GM19025 (cell line): ENCODE measurements around the gene CNBP.
"Not testable (repeated sequence)": the region's sequence is repeated elsewhere in the genome, so short reads cannot be mapped to it uniquely, and the experiment has no call there.

Source experiments
- ATAC-seq: cut with Tn5 transposase; IDR thresholded peaks from one replicate; pipeline ENCODE4 v1.9.1; 2021; ENCODE audit warnings: mild to moderate bottlenecking, low read depth, moderate library complexity; ENCODE audit not compliant: unreplicated experiment

Gene CNBP

GRCh38 chr3:129183569-129184395, at the start of gene CNBP:
CNBP (minus strand) TSS chr3:129183896; CDS start chr3:129171757, 12,139 bp downstream.
- ATAC-seq = peak; percentile 98

GRCh38 chr3:129231331-129232119, 47.8 kb upstream of the CNBP start:
- no peak for ATAC-seq

GRCh38 chr3:129230311-129231019, 46.8 kb upstream of the CNBP start:
- no peak for ATAC-seq

GRCh38 chr3:129228891-129229585, 45.3 kb upstream of the CNBP start:
- ATAC-seq = no peak

DNA sequence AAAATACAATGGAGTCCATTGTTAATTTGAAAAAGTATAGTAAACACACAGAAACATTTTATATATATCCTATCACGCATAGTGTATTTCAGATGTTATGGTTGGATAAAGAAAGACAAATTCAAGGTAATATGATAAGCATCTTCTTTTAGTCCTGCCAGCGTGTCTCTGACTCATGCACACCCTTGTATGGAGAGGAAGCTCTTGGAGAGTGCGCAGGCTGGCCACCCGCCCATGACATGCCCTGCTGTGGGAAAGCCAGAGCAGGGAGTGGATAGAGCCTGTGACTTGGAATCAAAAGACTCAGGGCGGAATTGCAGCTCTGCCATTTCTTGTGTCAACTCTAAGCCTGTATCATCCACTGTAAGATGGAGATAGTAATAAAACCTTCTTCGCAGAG, 42.7 kb upstream of the CNBP start:
- no peak for ATAC-seq

- ATAC-seq = no peak
These were observed 41.3 kb upstream of the CNBP start for GRCh38 chr3:129224984-129225393.

- not testable (repeated sequence) for ATAC-seq
These were observed 40.7 kb upstream of the CNBP start for GRCh38 chr3:129224387-129224786.

DNA sequence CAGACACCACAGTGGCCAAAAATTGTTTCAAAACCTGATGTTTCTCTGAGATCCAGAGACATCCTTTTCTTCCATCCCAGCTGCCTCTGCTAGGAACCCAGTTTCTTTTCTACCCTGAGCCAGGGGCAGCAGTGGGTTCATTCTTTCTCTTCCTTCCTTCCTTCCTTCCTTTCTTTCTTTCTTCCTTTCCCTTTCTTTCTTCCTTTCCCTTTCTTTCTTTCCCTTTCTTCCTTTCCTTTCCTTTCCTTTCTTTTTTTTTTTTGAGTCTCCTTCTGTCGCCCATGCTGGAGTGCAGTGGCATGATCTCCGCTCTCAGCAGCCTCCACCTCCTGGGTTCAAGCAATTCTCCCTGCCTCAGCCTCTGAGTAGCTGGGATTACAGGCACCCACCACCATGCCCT, 35.0 kb upstream of the CNBP start:
- no peak for ATAC-seq

- no peak for ATAC-seq
These were observed 29.5 kb upstream of the CNBP start for GRCh38 chr3:129213238-129213637.

GRCh38 chr3:129211772-129212171, 28.1 kb upstream of the CNBP start:
- ATAC-seq = no peak

DNA sequence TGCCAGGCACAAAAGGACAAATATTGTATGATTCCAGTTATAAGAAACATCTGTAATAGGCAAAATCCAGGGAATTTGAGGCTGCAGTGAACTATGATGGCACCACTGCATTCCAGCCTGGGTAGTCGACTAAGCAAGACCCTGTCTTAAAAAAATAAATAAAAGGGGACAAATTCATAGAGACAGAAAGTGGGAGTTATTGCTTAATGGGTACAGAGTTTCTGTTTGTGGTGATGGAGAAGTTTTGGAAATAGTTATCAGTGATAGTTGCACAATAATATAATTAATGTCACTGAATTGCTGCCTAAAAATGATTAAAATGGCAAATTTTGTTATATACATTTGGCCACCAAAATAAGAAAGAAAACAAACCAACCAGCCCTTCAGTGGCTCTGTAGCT, 27.6 kb upstream of the CNBP start:
- no peak for ATAC-seq

GRCh38 chr3:129207479-129207878, 23.8 kb upstream of the CNBP start:
- no peak for ATAC-seq

DNA sequence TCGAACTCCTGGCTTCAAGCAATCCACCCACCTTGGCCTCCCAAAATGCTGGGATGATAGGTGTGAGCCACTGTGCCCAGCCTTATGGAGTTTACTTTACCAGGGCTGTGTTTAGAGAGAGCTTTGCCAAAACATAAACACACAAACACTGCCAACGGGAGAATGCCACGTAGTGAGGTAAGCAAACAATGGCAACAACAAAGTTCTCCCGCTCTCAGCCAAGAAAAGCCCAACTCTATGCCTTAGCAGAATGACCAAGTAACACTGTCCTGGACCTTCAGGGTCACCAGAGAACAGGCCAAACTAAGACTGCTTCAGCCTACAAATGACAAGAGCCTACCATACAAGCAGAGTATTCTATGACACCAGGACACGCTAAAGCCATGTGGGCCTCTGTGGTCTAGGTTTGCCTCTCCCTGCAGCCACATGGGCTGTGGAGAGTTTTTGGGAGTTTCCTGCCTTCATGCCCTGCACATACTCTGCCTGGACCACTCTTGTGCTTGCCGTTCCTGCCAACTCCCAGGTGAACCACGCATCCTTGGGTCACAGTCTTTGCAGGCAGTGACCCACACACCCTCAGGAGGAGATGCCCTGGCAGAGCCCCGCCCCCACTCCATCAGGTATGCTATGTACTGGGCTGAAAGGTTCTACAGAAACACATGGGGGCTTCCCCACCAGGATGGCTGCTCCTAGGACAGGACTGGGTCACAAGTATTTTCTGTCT, 21.6 kb upstream of the CNBP start:
- no peak for ATAC-seq

GRCh38 chr3:129204473-129204872, 20.8 kb upstream of the CNBP start:
- no peak for ATAC-seq

GRCh38 chr3:129199366-129199765, 15.7 kb upstream of the CNBP start:
- ATAC-seq = no peak

GRCh38 chr3:129197321-129197720, 13.6 kb upstream of the CNBP start:
- ATAC-seq = no peak

DNA sequence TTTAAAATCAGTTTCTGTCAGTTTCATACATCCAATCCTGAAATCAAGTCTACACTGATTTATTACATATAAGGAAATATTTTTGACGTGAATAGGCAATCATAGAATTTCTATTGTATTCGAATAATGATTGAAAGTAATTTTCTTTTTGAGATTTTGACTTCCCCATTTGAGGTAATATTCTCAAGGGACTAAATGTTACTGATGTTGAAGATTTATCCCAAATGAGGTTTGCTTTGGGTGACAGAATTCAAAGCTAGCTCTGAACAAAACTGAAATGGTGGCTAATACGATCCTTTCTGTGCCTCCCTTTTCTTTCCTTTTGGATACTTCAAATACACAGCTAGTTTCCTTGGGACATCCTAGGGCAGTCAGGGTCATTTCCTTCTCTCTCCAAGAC, 12.9 kb upstream of the CNBP start:
- no peak for ATAC-seq

- no peak for ATAC-seq
These were observed 12.1 kb upstream of the CNBP start for GRCh38 chr3:129195731-129196256.

DNA sequence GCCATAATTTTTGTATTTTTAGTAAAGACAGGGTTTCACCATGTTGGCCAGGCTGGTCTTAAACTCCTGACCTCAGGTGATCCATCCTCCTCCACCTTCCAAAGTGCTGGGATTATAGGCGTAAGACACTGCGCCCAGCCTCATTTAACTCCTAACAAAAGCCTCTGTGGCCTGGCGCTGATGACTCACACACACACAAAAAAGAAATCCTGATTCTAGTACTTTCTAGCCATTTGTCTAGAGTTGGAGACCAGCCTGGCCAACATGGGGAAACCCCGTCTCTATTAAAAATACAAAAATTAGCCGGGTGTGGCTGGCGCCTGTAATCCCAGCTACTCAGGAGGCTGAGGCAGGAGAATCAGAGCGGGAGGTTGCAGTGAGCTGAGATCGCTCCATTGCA, 6.1 kb upstream of the CNBP start:
- not testable (repeated sequence) for ATAC-seq

GRCh38 chr3:129187857-129188256, 4.2 kb upstream of the CNBP start:
- ATAC-seq = no peak
